GM18511 (cell line): ENCODE results near the gene DISC1.
"Not testable (repeated sequence)": the region's sequence is repeated elsewhere in the genome, so short reads cannot be mapped to it uniquely, and the experiment has no call there.

Experiments used
- ATAC-seq: cut with Tn5 transposase; IDR thresholded peaks from one replicate; pipeline ENCODE4 v1.9.1; 2021; ENCODE audit warnings: mild to moderate bottlenecking, moderate library complexity; ENCODE audit not compliant: unreplicated experiment

Gene DISC1

DNA sequence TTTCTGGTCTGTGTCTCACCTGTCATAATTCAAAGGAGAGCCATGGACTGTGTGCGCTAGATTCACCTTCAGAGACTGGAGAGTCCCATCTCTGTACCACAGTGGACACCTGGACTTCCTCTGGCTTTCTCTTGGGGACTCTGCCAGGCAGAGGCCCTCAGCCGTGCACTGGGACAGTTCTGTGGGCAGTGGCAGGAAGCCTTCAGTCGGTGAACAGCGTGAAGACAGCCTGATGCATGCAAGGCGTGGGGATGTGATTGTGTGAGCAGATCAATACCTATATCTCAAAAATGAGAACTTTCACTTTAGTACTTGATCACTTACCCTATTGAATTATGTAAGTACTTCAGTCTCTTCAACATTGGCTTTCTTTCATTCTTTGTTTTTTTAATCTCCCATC, 245.3 kb downstream of the DISC1 start:
- ATAC-seq = no peak

DNA sequence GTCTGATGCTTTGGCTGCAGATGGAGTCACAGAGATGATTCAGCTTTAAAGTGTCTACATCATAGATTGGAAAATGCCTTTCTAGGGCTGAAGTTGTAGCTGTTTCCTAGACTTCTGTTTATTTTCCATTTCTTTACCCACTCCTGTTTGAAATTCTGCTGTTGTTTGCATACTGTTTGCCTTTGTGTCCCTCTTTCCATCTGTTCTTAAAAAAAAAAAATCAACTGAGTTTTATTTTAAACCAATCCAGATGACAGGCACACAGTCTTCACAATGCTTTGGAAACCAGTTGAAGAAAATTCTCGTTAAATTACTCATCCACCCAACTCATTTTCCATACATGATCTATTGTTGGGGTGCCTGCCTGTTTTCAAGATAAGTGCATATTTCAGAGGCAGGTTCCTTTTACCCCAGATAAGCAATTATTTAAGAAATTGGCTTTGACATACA, 245.9 kb downstream of the DISC1 start:
- ATAC-seq = no peak

DNA sequence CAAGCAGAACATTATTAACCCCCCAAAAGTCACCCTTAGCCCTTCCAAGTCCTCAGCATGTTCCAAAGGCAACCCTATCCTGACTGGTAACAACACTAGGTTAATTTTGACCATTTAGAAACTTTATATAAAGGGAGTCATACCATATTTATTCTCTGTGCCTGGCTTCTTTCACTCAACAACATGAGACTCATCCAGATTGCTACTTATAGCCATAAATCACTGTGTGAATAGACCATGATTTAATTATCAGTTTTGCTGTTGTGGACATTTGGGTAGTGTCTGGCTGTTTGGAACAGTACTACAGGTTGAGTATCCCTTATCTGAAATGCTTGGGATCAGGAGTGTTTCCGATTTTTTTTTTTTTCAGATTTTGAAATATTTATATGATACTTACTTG, 252.1 kb downstream of the DISC1 start:
- ATAC-seq = no peak

DNA sequence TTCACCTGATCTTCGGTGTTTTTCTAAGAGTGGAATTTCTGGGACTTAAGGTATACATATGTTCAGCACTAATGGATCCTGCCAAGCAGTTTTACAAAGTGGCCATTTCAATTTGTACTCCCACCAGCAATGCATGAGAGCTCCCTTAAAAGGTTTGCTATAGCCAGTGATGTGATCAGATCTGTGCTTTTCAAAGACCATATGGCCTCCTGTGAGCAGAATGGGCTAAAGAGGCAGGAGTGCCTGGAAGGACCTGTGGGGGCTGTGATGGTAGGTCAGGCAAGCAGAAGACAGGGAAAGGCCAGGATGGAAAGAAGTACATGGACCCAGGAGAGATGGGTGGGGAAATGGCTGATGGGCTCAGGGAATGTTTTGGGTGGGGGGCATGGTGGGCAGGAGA, 252.7 kb downstream of the DISC1 start:
- no peak for ATAC-seq

DNA sequence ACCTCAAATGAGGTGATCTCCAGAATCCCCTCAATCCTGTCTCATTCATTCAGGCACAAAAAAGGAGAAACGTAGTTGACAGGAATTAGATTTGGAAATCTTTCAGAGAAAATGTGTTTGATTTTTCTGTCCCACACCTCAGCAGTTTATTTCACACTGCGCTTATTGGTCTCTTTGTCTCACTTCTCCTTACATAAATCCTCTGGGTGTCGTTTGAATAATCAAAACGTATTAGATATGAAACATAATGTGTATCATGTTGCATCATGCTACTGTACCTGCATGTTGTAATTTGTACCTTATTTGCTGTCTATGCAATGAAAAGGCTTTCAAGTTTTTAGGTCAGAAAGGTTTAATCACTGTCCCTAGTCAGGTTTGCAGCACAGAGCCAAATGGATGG, 255.7 kb downstream of the DISC1 start:
- ATAC-seq = no peak

DNA sequence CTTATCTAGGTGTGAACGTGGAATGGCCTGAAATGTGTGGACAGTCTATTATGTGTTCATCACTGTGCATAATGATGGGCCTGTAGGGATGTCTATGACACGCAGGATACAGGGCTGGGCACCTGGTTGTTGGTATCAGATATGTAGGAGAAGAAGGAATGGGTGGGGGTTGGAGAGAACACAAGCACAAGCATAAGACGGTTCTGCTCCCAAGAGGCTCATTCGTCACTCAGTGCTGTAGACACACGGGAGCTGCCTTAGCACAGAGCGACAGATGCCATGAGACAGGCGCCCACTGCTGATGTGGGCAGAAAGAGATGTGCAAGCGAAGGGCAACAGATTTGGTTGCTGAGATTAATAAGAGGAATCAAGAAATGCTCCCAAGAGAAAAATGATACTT, 256.2 kb downstream of the DISC1 start:
- ATAC-seq = no peak

DNA sequence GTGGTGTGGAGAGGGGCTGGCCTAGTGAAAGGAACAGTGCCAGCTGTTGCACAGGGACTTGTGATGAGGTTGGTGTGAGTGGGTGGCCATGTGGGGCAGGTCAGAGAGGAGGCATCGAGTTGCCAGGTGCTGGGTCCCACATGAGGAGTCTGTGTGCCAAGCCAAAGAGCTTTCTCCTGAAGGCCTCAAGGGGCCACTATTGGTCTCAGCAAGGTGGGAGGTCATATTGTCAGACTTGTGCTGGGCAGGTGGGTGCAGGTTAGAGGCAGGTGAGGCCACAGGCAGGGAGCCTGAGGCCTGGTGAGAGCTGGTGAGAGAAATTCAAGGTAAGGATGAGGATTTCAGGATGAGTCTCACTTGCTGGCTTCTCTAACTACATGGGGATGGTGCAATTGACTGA, 256.8 kb downstream of the DISC1 start:
- ATAC-seq = no peak

DNA sequence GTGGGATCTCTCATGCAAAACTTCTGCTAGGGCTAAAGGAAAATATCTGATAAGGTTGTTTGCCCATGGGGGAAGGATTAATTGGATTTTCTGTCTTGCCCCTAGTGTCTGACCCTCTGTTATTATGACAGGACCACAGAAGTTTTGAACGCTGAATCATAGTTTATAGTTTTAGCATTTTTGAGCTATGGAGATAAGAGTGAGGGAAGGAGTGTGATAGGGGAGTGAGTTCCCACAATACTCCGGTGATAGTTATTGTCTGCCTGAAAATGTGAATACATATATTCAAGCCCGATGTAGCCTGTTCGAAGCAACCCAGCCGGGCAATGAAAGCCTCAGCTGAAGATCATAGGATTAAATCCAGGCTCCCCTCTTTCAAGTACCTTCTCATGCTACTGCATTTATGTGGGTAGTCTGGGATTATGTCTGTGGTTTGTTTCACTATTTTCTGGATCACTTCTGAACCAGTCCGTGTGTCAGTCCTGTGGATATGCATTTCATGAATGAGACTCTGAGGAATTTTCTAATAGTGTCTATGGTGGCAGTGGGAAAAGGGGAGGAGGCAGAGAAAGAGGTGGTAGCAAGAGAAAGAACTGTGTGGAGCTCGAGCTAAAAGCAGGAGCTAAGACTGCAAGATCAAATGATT, 258.7 kb downstream of the DISC1 start:
- ATAC-seq = no peak

DNA sequence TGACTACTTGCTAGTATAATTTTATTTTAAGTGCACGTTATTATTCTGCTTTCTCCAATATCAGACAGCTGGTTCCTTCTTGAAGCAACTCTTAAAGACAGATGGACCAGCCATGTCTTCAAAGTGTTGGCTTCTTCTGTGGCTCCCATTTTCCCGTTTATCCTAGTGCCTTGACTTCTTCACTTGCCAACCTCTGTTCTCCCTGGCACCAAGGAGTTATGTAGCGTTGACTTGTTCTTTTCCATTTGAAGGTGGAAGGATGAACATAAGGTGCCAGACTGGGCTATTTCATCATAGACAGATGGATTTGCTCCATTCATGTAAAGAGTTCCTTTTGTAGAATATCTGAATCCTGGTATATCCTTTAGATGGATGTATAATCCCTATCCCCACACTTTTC, 260.6 kb downstream of the DISC1 start:
- ATAC-seq = no peak

DNA sequence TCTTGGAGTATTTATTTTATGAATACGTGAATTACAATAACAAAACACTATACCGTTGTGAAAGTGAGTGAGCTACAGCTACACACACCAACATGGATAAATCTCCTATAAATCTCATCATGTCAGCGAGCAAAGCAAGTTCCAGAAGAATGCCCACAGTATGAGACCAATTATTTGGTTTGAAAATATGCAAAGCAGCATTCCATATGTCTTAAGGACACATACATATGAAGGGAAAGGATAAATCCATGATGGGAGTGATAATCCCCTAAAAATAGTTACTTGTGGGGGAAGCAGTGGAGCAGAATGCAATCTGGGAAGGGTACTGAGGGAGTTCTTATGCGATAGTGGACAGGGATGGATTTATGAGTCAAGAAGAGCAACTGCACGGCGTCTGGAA, 261.3 kb downstream of the DISC1 start:
- ATAC-seq = no peak

DNA sequence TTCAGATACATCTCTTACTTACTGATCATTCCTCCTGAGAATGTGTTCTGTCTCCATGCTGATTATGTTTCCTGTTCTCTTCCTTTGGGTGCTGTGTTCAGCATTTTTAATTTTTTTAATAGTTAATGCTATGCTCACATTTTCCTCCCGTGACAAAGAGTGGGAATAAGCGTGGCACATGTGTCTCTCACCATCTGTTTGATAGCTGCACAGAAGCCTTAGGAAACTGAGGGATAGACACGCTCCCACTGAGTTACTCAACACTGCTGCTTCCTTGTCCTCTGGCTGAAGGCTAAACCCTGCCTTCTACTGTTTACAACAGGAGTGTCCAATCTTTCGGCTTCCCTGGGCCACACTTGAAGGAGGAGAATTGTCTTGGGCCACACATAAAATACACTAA, 264.2 kb downstream of the DISC1 start:
- no peak for ATAC-seq

DNA sequence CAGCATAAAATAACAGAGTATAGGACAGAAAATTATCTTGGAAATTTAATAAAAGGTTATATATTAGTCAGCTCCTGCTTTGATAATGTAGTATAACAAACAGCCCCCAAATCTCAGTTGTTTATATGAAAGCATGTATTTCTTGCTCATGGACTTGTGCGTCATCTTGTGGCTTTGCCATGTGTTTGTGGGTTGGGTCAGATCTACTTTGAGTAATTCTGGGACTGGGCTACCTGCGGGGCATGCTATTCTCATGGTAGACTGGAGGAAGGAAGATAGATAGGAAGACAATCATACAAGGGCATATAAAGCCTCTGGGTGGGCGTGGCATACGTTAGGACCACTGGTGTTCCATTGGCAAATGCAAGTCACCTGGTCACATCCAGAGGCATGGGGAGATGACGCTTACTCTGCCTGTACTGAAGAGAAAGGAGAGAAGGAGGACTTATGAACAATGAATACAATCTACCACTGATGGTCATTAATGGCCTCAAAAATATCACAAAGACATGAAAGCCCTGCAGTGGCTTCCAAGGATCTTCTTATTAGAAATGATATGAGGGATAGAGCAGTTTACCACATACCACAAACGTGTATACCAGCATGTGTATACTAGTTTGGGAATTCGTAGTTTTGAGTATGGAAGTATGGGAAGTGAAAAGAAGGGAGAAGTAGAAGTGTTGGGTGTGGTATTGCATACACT, 267.0 kb downstream of the DISC1 start:
- no peak for ATAC-seq

DNA sequence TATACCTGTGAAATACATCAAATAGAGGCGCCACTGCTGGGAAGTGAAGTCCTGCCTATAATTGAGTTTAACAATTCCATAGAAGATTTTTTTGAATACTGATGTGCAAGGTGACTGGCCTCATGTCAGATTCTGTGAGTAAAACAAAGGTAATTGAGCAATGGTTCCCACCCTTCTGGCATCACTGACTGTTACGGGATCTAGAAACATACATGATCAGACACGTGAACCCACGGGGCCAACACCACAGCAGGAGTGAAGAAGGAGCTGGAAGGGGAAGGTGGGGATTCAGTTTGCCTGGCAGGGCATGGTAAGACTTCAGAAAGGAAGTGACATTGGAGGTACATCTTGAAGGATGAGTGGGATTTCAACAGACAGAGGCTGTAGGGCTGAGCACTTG, 270.2 kb downstream of the DISC1 start:
- no peak for ATAC-seq

DNA sequence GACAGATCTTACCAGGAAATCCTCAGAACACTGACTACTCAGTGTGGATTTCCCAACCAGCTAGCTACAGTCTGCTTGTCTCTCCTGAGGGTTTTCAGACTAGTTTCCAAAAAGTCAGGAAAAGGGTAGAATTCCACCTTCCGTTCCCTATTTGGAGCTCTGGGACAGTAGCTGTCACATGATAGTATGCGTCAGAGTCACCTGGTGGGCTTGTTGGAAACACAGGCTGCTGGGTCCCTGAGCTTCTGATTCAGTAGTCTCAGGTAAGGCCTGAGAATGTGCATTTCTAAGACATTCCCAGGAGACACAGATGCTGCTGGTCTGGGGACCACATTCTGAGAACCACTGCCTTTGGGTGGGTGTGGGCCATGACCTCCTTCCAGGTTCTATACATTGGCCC, 272.5 kb downstream of the DISC1 start:
- no peak for ATAC-seq

DNA sequence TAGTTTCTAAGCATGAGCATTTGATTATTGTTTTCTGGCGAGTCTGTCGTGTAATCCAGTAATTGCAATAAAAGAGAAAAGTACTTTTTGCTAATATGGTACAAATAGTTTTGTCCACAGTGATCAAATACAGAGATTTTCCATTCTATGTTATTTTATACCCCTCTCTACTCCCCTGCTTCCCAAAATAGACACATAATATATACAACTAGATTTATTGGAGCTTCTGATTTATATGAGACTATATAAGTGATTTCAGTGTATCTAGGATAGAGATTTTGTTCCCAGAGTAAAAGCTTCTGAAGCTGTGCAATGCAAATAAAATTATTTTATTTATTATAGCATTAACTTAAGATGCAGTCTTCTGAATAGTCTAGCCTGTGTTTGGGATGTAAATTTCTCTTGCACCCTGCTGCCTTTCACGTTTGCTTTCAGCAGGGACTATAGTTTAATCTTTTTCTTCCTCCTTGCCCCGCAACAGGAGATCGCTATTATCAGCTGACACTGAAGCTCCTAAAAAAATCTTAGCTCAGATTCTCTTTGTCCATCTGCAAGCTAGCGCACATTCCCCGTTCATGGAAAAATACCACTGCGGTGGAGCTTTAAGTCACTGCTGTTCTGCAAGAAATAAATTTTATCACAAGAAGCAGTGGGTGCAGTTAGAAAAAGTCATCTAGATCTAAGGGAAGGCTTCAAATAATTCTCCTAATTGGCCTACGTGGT, 273.3 kb downstream of the DISC1 start:
- ATAC-seq = no peak

DNA sequence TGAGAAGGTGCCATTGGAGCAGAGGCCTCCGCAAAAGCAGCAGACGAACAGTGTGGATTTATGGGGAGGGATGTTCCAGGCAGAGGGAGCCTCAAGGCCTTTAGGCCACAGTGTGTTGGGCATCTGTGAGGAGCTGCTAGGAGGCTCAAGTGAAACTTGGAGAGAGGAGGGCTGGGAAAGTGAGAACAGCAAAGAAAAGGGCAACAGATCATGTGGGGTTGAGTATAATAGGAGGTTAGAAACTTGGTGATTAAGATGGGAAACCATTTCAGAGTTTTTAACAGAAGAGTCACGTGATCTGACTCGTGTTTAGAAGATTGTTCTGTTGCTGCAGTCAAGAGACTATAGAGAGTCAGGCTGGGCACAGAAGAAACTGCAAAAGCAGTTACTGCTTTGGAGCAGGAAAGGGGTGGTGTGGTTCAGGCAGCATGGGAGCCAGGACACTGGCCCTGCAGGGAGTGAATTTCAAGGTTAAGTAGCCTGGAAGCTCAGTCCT, 277.0 kb downstream of the DISC1 start:
- no peak for ATAC-seq

DNA sequence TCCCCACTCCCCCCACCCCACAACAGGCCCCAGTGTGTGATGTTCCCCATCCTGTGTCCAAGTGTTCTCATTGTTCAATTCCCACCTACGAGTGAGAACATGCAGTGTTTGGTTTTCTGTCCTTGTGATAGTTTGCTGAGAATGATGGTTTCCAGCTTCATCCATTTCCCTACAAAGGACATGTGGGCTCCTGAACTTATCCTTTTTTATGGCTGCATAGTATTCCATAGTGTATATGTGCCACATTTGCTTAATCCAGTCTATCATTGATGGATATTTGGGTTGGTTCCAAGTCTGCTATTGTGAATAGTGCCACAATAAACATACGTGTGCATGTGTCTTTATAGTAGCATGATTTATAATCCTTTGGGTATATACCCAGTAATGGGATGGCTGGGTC, 280.7 kb downstream of the DISC1 start:
- not testable (repeated sequence) for ATAC-seq

DNA sequence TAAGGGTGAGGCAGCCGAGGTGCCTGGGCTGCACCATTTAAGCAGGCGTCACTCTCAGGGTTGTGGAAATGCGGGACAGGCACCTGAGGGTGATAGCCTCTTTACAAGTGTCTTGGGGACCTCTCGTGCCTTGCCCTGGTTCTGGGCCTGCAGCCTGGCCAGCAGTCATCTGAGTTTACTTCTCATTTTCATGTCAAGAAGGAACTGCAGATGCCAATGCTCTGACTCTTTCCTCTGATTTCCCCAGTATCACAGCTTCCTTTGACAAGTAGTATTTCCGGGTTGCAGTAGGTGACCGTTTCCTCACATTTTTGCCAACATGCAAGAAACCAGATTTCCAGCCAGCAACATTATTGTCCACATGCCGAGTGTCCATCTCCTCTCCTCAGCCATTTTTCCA, 286.9 kb downstream of the DISC1 start:
- no peak for ATAC-seq

DNA sequence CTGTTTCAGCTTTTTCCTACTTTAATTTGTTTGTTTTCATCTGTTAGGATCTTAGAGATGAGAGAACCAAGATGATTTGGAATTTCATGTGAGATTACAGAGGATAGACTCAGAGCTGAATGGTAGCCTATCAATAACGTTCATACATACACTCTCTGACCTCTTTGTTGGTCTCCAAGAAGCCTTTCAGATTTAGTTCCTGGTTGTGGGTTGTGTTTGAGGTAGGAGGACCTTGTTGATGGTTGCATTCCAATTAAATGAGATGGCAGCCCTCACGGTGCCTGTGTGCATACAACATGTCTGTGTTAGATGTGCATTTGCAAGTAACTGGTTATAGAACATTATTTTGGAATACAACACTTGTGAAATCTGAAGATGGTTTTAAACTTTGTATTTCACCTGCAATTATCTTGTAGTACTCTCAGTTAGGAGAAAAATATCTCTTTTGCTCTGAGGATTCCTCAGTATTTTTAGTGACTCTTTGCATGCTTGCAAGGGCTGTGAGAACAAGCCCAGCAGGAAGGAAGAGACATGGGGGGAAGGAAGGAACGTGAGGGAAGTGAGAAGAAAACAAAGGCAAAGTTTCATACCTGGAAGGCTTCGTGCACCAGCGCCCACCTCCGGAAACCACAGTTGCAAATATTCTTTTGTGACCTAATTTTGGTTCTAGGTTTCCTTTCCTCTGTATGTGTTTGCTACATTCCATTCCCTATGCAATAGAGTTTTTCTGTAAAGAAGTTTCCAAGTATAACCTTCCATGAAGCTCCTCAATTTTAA, 291.8 kb downstream of the DISC1 start:
- no peak for ATAC-seq

DNA sequence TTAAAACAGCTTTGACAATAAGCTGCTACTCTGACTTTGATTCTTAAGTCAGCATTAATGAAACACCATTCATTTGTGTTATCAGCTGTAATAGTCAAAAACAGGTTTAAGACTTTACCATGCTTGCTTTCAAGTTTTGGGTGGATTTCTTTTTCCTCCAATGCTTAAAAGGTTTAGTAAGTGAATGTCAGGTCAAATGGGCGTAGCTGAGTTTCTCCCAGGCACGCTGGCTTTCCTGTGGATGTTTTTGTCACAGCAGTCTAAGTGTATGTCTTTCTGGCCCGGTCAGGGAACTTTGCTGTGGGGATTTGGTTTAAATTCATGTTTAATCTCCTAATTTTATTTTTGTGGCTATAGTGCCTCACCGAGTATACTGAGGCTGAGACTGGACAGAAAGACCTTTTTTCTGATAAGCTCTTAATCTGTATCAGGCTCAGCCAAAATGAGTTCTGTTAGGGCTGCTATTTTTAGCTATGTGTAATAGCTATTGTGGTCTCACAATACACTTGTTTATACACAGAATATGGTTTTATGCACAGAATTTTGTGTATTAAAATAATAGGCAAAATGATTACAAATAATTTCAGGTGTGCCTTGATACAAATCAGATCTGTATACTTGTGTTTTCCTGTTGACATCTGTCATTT, 292.8 kb downstream of the DISC1 start:
- no peak for ATAC-seq

DNA sequence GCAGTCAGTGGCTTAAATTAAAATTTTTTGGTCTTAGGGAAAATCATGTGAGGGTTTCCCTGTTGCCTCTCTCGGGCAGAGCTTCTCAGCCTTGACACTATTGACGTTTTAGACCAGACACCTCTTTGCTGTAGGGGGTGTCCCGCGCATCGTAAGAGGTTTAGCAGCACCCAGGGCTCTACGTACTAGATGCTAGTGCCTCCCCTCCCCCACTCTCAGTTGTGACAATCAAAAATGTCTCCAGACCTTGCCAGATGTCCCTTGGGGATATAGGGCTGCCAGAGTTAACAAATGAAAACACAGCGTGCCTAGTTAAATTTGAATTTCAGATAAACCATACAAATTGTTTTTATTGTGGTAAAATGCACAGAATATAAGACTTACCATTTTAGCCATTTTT, 293.3 kb downstream of the DISC1 start:
- no peak for ATAC-seq
